IMR-90 (cell line): ENCODE data around the gene ACAN. TPM values are rescaled to one million over a fixed set of nuclear protein-coding genes. Genes with fewer than 3 reads are reported as not detected.

Experiments
- ATAC-seq: fragments of 200-7000 bp; cut with Tn5 transposase; 2 replicates; pipeline ENCODE4 v1.9.1; 2020; ENCODE audit warnings: low read depth, mild to moderate bottlenecking, moderate library complexity
- BruUV-seq: library from RNA; stranded (reverse); fragments of 400-500 nt; replicated peaks from 2 replicates; lab custom pipeline; 2021; lab: Mats Ljungman, UMichigan
- CTCF ChIA-PET: fragments of 300-600 bp; formaldehyde crosslinking; extraction: SDS; loops from one replicate; lab custom pipeline; 2021; ENCODE audit warnings: antibody characterized with exemption; lab: Yijun Ruan, JAX
- POLR2A ChIA-PET: fragments of 300-600 bp; sonication (Branson Sonifier 250); formaldehyde crosslinking; loops from one replicate; lab custom pipeline; 2022; ENCODE audit warnings: antibody characterized with exemption; ENCODE audit not compliant: unreplicated experiment; lab: Charles Lee
- DNase-seq: peaks from one replicate; pipeline ENCODE4 v3.0.0; 2013
- H2AFZ ChIP-seq: replicated peaks from 2 replicates; pipeline ENCODE3; 2013; ENCODE audit warnings: low read length, mild to moderate bottlenecking; ENCODE audit not compliant: poor library complexity
- H2AK5ac ChIP-seq: 2 replicates; pipeline ENCODE4 v1.6.1; 2013; ENCODE audit warnings: low read depth, low read length, inconsistent platforms
- H2AK9ac ChIP-seq: replicated peaks from 2 replicates; pipeline ENCODE3; 2013; ENCODE audit warnings: mild to moderate bottlenecking, low read depth, low read length, moderate library complexity; ENCODE audit not compliant: poor library complexity
- H2BK120ac ChIP-seq: 2 replicates; pipeline ENCODE4 v1.6.1; 2013; ENCODE audit warnings: low read depth, low read length, inconsistent platforms
- H2BK15ac ChIP-seq: 3 replicates; pipeline ENCODE4 v1.6.1; 2013; ENCODE audit warnings: low read depth, low read length, inconsistent platforms
- H2BK20ac ChIP-seq: 2 replicates; pipeline ENCODE4 v1.6.1; 2013; ENCODE audit warnings: low read depth, mild to moderate bottlenecking, inconsistent platforms, low read length, moderate library complexity
- H2BK5ac ChIP-seq: 2 replicates; pipeline ENCODE4 v1.6.1; 2013; ENCODE audit warnings: mild to moderate bottlenecking, low read depth, low read length, inconsistent platforms; ENCODE audit not compliant: poor library complexity, severe bottlenecking
- H3K14ac ChIP-seq: replicated peaks from 2 replicates; pipeline ENCODE4 v1.6.1; 2013; ENCODE audit warnings: low read depth, low read length, inconsistent platforms
- H3K18ac ChIP-seq: 2 replicates; pipeline ENCODE4 v1.6.1; 2013; ENCODE audit warnings: low read depth, low read length, control low read depth
- H3K23ac ChIP-seq: 2 replicates; pipeline ENCODE4 v1.6.1; 2013; ENCODE audit warnings: low read depth, low read length, inconsistent platforms
- H3K27ac ChIP-seq: 2 replicates; pipeline ENCODE4 v1.5.1; 2013; ENCODE audit warnings: mild to moderate bottlenecking, control low read depth, low read length; ENCODE audit not compliant: insufficient read depth
- H3K27me3 ChIP-seq: 2 replicates; pipeline ENCODE4 v1.6.1; 2013; ENCODE audit warnings: low read length; ENCODE audit not compliant: control insufficient read depth, insufficient read depth
- H3K36me3 ChIP-seq: 2 replicates; pipeline ENCODE4 v1.6.1; 2013; ENCODE audit warnings: low read length, mixed read lengths; ENCODE audit not compliant: control insufficient read depth, insufficient read depth
- H3K4ac ChIP-seq: 2 replicates; pipeline ENCODE4 v1.6.1; 2013; ENCODE audit warnings: low read depth, low read length, inconsistent platforms
- H3K4me1 ChIP-seq: 2 replicates; pipeline ENCODE4 v1.6.1; 2013; ENCODE audit warnings: low read length, mixed read lengths; ENCODE audit not compliant: control insufficient read depth, insufficient read depth
- H3K4me2 ChIP-seq: 2 replicates; pipeline ENCODE4 v1.6.1; 2013; ENCODE audit warnings: low read depth, mild to moderate bottlenecking, control low read depth, low read length, moderate library complexity
- H3K4me3 ChIP-seq: 2 replicates; pipeline ENCODE4 v1.5.1; 2013; ENCODE audit warnings: low read depth, mild to moderate bottlenecking, control low read depth, low read length, moderate library complexity; ENCODE audit not compliant: insufficient read depth
- H3K56ac ChIP-seq: 2 replicates; pipeline ENCODE4 v1.6.1; 2013; ENCODE audit warnings: low read length, inconsistent platforms; ENCODE audit not compliant: insufficient read depth; ENCODE audit errors: extremely low read depth
- H3K79me1 ChIP-seq, 2 experiments: 2 replicates each; pipeline ENCODE4 v1.6.1; 2013; ENCODE audit warnings: low read length in 2 of 2, inconsistent platforms in 1 of 2, low read depth in 1 of 2
- H3K9ac ChIP-seq: 2 replicates; pipeline ENCODE4 v1.6.1; 2013; ENCODE audit warnings: low read depth, low read length, control low read depth
- H3K9me1 ChIP-seq: 2 replicates; pipeline ENCODE4 v1.6.1; 2013; ENCODE audit warnings: low read length, inconsistent platforms; ENCODE audit not compliant: insufficient read depth
- H3K9me3 ChIP-seq: 2 replicates; pipeline ENCODE4 v1.6.1; 2013; ENCODE audit warnings: low read length; ENCODE audit not compliant: control insufficient read depth, insufficient read depth
- H4K20me1 ChIP-seq: 2 replicates; pipeline ENCODE4 v1.6.1; 2013; ENCODE audit warnings: low read length, inconsistent platforms; ENCODE audit not compliant: insufficient read depth
- H4K5ac ChIP-seq: 2 replicates; pipeline ENCODE4 v1.6.1; 2013; ENCODE audit warnings: mild to moderate bottlenecking, low read depth, low read length, control low read depth
- H4K8ac ChIP-seq, 2 experiments: 2 replicates each; pipeline ENCODE4 v1.6.1; 2013; ENCODE audit warnings: low read depth in 2 of 2, low read length in 2 of 2, control low read depth in 1 of 2, inconsistent platforms in 1 of 2
- H4K91ac ChIP-seq: 2 replicates; pipeline ENCODE4 v1.6.1; 2013; ENCODE audit warnings: low read depth, low read length, inconsistent platforms; ENCODE audit not compliant: insufficient read depth
- BHLHE40 ChIP-seq: fragments of 150-350 bp; IDR thresholded peaks from 2 replicates; pipeline ENCODE4 v1.6.1; 2016; ENCODE audit warnings: mild to moderate bottlenecking, low read depth, low read length
- CTCF ChIP-seq: conservative IDR thresholded peaks from 2 replicates; pipeline ENCODE4 v1.5.1; 2012; ENCODE audit warnings: mild to moderate bottlenecking, low read depth, low read length, improper control_type of control experiment
- FOS ChIP-seq: fragments of 150-350 bp; IDR thresholded peaks from 2 replicates; pipeline ENCODE4 v1.6.1; 2016; ENCODE audit warnings: low read depth, low read length
- MAFK ChIP-seq: IDR thresholded peaks from 2 replicates; pipeline ENCODE4 v1.6.1; 2012; ENCODE audit warnings: low read depth, low read length, improper control_type of control experiment
- MAZ ChIP-seq: IDR thresholded peaks from 2 replicates; pipeline ENCODE4 v1.6.1; 2012; ENCODE audit warnings: low read depth, mild to moderate bottlenecking, low read length, improper control_type of control experiment, moderate library complexity, borderline replicate concordance
- POLR2A ChIP-seq: IDR thresholded peaks from 2 replicates; pipeline ENCODE4 v1.6.1; 2012; ENCODE audit warnings: mild to moderate bottlenecking, low read depth, low read length
- RFX5 ChIP-seq: IDR thresholded peaks from 2 replicates; pipeline ENCODE4 v1.8.0; 2012; ENCODE audit warnings: low read depth, mild to moderate bottlenecking, low read length, moderate library complexity
- USF2 ChIP-seq: fragments of 150-350 bp; IDR thresholded peaks from 2 replicates; pipeline ENCODE4 v1.6.1; 2017; ENCODE audit warnings: mild to moderate bottlenecking, antibody characterized with exemption, low read length, low read depth
- WGBS, 2 experiments: methylation state at CpG; one replicate each; pipeline versions ENCODE4 v1.1.5 to v1.1.7; 2013; ENCODE audit warnings: missing lambda C conversion rate in 2 of 2; ENCODE audit not compliant: insufficient read length in 1 of 2; ENCODE audit errors: extremely low coverage in 2 of 2; 5-methylcytosine and 5-hydroxymethylcytosine counted together
- dilution Hi-C: fragments of 300-500 bp; cut with HindIII; formaldehyde crosslinking; loops from one replicate; pipeline ENCODE4 v1.14.3; 2018; ENCODE audit warnings: low sequenced_read_pairs; ENCODE audit not compliant: unreplicated experiment
- in situ Hi-C: fragments of 300-500 bp; cut with MboI; formaldehyde crosslinking; loops from 3 replicates; pipeline ENCODE4 v1.14.3; 2019; ENCODE audit warnings: low sequenced_read_pairs, inconsistent platforms, mixed read lengths
- intact Hi-C: fragments of 100-400 bp; cut with micrococcal nuclease; formaldehyde crosslinking; loops from 2 replicates; pipeline ENCODE4 v1.10.0; 2022
- polyA plus RNA-seq, 3 experiments: library from polyadenylated mRNA; depleted of rRNA; stranded (reverse); fragments of >200 nt; gene quantifications; 2 replicates each; pipeline ENCODE4 v1.2.3, GENCODE V29; 2012; ENCODE audit warnings: low replicate concordance in 1 of 3
- total RNA-seq: library from RNA; depleted of rRNA; stranded (reverse); fragments of >200 nt; gene quantifications from 2 replicates; pipeline ENCODE4 v1.2.3, GENCODE V29; 2012

The ACAN gene
- total and polyA plus RNA-seq, 2 of the 4 experiments (the other 2 are of a cell fraction) = 0.54 to 0.96 TPM

GRCh38 chr15:88909956-88910831, 107.0 kb downstream of the ACAN start (continued):
- TF ChIP-seq BHLHE40 = no peak
- TF ChIP-seq RFX5 = no peak

GRCh38 chr15:88911766-88912118, 108.5 kb downstream of the ACAN start:
- H2AK9ac ChIP-seq = peak overlapping the region; percentile 44
- H2AFZ ChIP-seq = peak overlapping the region; percentile 39
- peak overlapping the region; percentile 94 for H3K9ac ChIP-seq
- peak overlapping the region; percentile 98 for H3K4me2 ChIP-seq
- H3K23ac ChIP-seq = peak overlapping the region; percentile 68
- no peaks in the 10 kb centered on the region for H3K27me3 ChIP-seq
- no CpG with 5 or more reads among the region's 5 CpGs for WGBS, 2 experiments
- peaks cover 27% of the 10 kb centered on the region for H3K4me1 ChIP-seq
- peaks cover 35% of the 10 kb centered on the region for H3K36me3 ChIP-seq
- peak overlapping the region; percentile 97 for H2AK5ac ChIP-seq
- CTCF ChIA-PET = interaction anchor here (1.0 kb wide), 1 partner anchor 104 kb away, joined by 4 read pairs; no protein-coding TSS in a partner anchor
- TF ChIP-seq POLR2A = peak; percentile 77
- 0 out of 2 replicates have a peak, but pooled peaks have one; percentile 12 for TF ChIP-seq CTCF
- no peak for TF ChIP-seq MAFK
- 0 out of 2 replicates have a peak, but pooled peaks have one; percentile 32 for TF ChIP-seq MAZ
- TF ChIP-seq USF2 = no peak
- TF ChIP-seq FOS = 0 out of 2 replicates have a peak, but pooled peaks have one; percentile 16
- H3K14ac ChIP-seq = peak overlapping the region; percentile 89
- dilution Hi-C loops (loop anchor here (25.0 kb wide), 1 partner anchor 101 kb away; no protein-coding TSS in a partner anchor), intact Hi-C loops (no loop called here), in situ Hi-C loops (no loop called here)
- peak overlapping the region; percentile 87 for H2BK5ac ChIP-seq
- H4K20me1 ChIP-seq = peaks cover 54% of the 10 kb centered on the region
- H3K18ac ChIP-seq = peak overlapping the region; percentile 85
- peak overlapping the region; percentile 83 for H2BK120ac ChIP-seq
- H3K4ac ChIP-seq = peak overlapping the region; percentile 96
- POLR2A ChIA-PET = no interaction called here
- H4K5ac ChIP-seq = peak overlapping the region; percentile 91; the same call in 1 of the 2 replicates
- H3K4me3 ChIP-seq = peak overlapping the region; percentile 97
- peak overlapping the region; percentile 75 to 86; a peak in 3 of 4 replicates for H4K8ac ChIP-seq
- BruUV-seq = no TSS peak
- H2BK20ac ChIP-seq = peak overlapping the region; percentile 61
- H3K9me3 ChIP-seq = no peaks in the 10 kb centered on the region
- no peak for ATAC-seq
- peaks cover 33% of the 10 kb centered on the region for H3K9me1 ChIP-seq
- H4K91ac ChIP-seq = peak overlapping the region; percentile 94
- peak overlapping the region; percentile 72; the same call in 2 of the 3 replicates for H2BK15ac ChIP-seq
- peak overlapping the region; percentile 83; the same call in 1 of the 2 replicates for H3K56ac ChIP-seq
- DNase-seq = peak; percentile 70
- peaks cover 20 to 59% of the 10 kb centered on the region in 2 experiments; a peak in 3 of 4 replicates for H3K79me1 ChIP-seq
- H3K27ac ChIP-seq = peak overlapping the region; percentile 83
